H1 (cell line): ENCODE data around the gene RPS6KL1.

Source experiments
- ATF3 ChIP-seq: IDR thresholded peaks from 2 replicates; pipeline ENCODE4 v1.6.1; 2011; ENCODE audit warnings: low read depth, mild to moderate bottlenecking, low read length; ENCODE audit not compliant: insufficient read depth
- EZH2 ChIP-seq: fragments of 200-600 bp; sonication (generic); IDR thresholded peaks from 2 replicates; pipeline ENCODE4 v1.7.1; 2012; ENCODE audit warnings: low read depth, mild to moderate bottlenecking, moderate library complexity, low read length, inconsistent platforms; ENCODE audit not compliant: severe bottlenecking
- POU5F1 ChIP-seq: IDR thresholded peaks from 2 replicates; pipeline ENCODE4 v1.6.1; 2011; ENCODE audit warnings: low read depth, mild to moderate bottlenecking, low read length, moderate library complexity
- RNF2 ChIP-seq: fragments of 200-900, 300-1000 bp; sonication (generic); IDR thresholded peaks from 2 replicates; pipeline ENCODE4 v1.7.1; 2016; ENCODE audit warnings: borderline replicate concordance, low read depth, mild to moderate bottlenecking, antibody characterized with exemption, low read length; ENCODE audit not compliant: poor library complexity, severe bottlenecking; ENCODE audit errors: missing control alignments
- TF ChIP-seq, protein P1 (sequence below), 3 experiments: IDR thresholded peaks; 1 replicate in 2 of 3; 2 replicates in 1 of 3; pipeline versions ENCODE4 v1.5.1 to v1.6.1; 2011; ENCODE audit warnings: low read length in 3 of 3, mild to moderate bottlenecking in 3 of 3, inconsistent platforms in 2 of 3, low read depth in 1 of 3, moderate library complexity in 1 of 3; ENCODE audit not compliant: insufficient read depth in 1 of 3; ENCODE audit errors: control extremely low read depth in 1 of 3

- TF ChIP-seq POU5F1, result no peak
- TF ChIP-seq RNF2, result no peak
- no peak for TF ChIP-seq EZH2
- TF ChIP-seq, protein P1, sequence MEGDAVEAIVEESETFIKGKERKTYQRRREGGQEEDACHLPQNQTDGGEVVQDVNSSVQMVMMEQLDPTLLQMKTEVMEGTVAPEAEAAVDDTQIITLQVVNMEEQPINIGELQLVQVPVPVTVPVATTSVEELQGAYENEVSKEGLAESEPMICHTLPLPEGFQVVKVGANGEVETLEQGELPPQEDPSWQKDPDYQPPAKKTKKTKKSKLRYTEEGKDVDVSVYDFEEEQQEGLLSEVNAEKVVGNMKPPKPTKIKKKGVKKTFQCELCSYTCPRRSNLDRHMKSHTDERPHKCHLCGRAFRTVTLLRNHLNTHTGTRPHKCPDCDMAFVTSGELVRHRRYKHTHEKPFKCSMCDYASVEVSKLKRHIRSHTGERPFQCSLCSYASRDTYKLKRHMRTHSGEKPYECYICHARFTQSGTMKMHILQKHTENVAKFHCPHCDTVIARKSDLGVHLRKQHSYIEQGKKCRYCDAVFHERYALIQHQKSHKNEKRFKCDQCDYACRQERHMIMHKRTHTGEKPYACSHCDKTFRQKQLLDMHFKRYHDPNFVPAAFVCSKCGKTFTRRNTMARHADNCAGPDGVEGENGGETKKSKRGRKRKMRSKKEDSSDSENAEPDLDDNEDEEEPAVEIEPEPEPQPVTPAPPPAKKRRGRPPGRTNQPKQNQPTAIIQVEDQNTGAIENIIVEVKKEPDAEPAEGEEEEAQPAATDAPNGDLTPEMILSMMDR (IDR thresholded peaks at IDR 0.05; ENCODE audit: control extremely low read depth in 1 of 3, insufficient read depth in 1 of 3, low read depth in 1 of 3, low read length in 3 of 3), result no peak
- TF ChIP-seq ATF3, result no peak
These were observed 40.2 kb upstream of the RPS6KL1 start for GRCh38 chr14:74963178-74963704.
